HG03280 (cell line): ENCODE data around the gene PCSK6.
"Not testable (repeated sequence)": the region's sequence is repeated elsewhere in the genome, so short reads cannot be mapped to it uniquely, and the experiment has no call there.

ENCODE experiments used
- ATAC-seq: cut with Tn5 transposase; IDR thresholded peaks from one replicate; pipeline ENCODE4 v1.9.1; 2021; ENCODE audit warnings: mild to moderate bottlenecking, moderate library complexity; ENCODE audit not compliant: unreplicated experiment

Gene PCSK6

GRCh38 chr15:101287342-101287741 is 202.2 kb downstream of the PCSK6 start:
- not testable (repeated sequence) for ATAC-seq

- ATAC-seq, result no peak
Measured at GRCh38 chr15:101286471-101287114, 202.9 kb downstream of the PCSK6 start.

DNA sequence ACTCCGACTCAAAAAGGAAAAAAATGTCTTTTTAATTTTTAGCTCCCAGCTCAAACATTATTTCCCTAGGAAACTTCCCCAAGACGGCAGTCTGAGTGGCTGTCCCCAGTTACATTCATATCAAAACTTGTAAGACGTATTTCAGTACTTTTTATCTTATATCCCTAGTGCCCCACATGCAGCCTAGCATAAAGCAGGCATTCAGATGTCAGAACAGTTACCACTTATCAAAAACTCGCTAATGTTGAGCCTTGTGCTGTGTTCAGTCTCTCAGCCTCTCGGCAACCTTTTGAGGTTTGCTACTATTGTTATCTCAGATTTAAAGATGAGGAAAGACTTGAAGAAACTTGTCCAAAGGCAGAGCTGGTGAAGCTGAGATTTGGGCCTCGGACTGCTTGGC is 205.6 kb downstream of the PCSK6 start:
- ATAC-seq, result no peak

DNA sequence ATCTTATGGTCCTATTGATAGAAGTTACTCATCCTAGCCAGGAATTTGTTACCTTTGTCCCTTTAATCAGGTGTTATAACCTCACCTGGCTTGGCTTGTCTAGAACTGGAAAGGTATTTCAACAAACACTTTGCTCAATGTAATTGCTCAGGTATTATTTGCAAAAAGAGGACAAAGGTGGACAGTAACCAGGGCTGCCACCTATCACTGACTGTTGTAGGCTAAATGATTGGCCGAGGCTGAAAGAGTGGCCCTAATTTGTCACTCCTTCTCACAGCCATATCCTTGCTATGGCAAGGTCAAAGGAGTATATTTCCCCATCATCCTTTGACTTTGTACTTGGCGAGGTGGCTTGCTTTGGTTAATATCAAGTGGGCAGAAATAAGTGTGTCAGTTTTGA is 209.5 kb downstream of the PCSK6 start:
- no peak for ATAC-seq

- no peak for ATAC-seq
Measured at GRCh38 chr15:101277943-101278564, 211.5 kb downstream of the PCSK6 start.

DNA sequence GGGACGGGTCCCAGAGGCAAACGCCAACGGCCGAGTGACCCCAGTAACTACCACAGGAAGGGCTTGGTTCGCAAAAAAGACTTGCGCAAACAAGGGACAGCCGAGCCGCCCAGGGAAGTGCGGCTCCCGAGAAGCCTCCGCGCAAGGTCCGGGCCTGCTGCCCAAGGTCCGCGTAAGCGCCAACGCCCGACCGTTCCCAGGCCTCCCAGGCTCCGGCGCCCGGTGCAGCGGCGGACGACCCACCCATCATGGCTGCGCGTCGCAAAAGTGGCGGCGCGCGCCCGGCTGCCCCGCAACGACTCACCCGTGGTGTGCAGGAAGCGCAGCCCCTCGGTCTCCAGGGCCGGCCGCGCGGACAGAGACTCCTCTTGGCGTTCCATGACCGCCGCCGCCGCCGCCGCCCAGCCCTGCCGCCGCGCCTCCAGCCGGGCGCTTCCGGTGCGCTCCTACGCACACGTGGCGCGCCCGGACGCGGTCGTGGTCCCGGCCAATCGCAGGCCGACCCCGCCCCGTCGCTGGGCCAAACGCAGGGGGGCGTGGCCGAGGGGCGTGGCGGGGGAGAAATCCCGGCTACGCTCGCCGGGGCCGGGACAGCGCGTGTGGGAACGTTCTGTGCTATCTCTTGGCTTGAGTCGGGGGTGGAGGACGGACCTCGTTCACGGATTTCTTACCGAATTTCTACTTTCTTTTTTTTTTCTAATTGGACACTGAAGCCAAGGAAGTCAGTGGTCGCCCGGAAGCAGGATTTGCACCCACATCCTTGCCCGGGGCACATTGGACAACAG is 212.3 kb downstream of the PCSK6 start, which contains the start of gene SELENOS:
TSS of gene SELENOS (minus strand) at position 448 of the 785 bp plus-strand sequence. CDS start at position 380, 68 bp downstream.
- ATAC-seq, result peak; percentile 90

- ATAC-seq, result peak; percentile 31
Measured at GRCh38 chr15:101276501-101277037, 212.9 kb downstream of the PCSK6 start.

DNA sequence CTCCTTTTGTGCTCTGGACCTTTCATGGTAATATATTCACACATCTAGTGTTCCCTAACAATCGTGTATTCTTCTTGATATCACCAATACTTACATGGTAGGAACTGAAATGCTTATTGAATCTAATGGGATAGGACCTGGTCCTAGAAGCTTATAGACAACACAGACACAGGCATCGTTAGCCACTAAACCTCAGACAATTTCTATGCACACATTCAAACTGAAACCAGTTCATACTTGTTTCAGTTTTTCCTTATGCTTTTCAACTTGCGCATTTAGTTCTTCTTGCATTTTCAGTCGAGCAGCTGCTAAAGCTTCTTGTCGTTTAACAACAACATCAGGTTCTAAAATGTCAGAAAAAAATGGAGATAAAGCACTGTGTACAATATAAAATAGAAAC is 214.5 kb downstream of the PCSK6 start:
- ATAC-seq, result peak; percentile 30

DNA sequence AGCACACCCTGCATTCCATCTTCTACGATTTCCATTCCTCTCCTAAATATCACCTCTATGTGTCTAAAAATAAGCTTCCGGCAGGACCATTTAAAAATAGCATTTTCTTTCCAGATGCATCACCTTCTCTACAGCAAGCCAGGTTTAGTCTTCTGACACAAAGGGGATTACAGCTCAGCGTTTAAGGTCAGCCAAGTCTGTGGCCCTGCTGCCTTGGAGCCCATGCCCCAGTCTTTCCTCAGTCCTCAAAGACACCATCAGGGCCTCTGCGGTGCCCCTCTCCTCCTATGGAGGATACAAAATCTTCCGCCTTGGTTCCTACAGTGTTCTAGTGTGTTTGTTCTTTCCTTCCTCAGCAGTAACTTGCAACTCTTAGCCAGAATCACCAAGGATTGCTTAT is 216.0 kb downstream of the PCSK6 start:
- ATAC-seq, result no peak

- no peak for ATAC-seq
Measured at GRCh38 chr15:101272584-101272983, 216.9 kb downstream of the PCSK6 start.

DNA sequence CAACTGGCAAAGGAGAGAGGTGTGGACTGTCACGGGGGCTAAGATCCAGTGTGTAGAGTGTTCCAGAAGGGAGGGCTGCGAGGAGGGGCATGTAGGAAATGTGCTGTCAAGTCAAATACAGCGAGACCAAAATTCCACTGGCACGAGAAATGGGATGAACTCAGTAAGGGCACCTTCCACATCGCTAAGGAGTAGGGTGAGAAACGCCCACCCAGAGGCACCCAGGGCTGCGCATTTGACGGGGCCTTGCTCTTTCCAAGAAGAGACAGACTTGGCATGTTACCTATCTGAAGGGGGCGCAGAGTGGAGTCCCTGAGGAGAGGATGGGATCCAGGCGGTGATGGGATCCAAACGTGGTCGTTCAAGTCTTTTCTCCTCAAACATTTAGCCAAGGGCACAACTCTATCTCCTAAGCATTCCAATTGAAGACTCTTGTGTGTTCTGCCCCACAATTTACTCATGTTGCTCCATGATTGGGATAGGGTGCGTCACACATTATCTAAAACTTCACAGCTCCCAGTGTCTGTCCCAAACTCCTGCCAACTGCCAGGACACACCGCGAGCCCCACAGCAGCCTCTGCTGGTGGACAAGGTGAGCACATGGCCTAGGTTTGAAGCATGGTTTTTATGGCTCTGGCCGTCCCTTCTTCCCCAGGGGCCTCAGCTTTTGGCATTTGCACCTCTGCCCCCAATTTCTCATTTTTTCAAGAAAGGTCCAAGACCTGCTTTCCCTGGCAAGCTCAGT is 219.9 kb downstream of the PCSK6 start:
- ATAC-seq, result no peak

GRCh38 chr15:101267320-101268104 is 222.0 kb downstream of the PCSK6 start:
- ATAC-seq, result no peak

- ATAC-seq, result no peak
Measured at GRCh38 chr15:101266787-101267186, 222.7 kb downstream of the PCSK6 start.

DNA sequence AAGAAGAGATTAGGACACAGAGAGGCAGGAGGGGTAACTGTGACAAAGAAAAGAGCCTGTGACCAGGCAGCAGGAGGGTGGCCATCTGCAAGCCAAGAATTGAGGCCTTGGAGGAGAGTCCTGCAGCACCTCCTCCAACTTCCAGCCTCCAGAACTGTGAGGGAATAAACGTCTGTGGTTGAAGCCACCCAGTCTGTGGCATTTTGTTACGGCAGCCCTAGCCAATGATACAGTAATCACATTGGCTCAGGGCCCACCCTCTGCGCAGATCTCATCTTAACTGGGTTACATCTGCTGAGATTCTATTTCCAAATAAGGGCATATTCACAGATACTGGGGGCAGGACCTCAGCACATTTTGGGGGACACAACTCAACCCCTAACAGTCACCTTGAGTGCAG is 223.5 kb downstream of the PCSK6 start:
- ATAC-seq, result no peak

- ATAC-seq, result no peak
Measured at GRCh38 chr15:101264911-101265641, 224.4 kb downstream of the PCSK6 start.

GRCh38 chr15:101264011-101264410 is 225.5 kb downstream of the PCSK6 start:
- no peak for ATAC-seq

- ATAC-seq, result no peak
Measured at GRCh38 chr15:101262551-101262950, 227.0 kb downstream of the PCSK6 start.

DNA sequence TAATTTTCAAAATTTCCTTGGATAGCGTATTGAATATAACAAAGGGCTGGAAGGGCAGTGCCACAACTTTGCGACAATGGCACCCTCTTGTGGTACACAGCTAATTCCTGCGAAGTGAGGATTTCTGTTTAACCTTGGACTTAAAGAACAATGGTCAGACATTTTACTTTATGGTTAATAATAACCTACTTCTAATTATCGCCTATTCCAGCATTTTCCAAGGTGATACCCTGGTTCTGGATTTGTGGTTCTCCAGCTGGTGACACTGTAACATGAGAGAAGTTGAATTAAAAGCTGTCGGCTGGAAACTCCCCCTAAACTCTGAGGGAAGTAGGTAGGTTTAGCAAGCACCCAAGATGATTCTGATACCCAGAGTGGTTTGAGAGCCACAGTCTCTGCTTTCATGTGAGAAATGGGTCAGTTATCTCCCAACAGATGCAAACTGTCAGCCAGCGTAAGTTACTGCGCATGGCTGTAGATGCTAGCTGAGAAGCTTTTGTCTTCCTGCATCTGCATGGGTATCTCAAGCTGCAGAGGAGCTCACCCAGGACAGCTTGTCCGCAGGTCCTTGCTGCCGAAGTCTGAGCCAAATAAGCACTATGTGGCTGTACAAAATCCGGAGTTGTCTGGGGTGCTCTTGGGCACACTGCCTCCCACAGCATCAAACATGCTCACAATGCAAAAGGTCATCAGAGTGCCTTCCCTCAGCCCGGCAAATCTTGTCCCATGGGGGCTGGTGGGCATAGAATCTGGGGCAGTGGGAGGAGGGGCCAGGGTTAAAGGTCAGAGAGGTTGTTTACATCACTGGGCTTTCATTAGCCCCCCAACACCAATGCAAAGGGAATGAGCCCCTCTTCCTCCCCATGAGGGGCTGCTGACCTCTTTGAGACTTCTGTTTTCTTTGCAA is 231.0 kb downstream of the PCSK6 start:
- peak; percentile 73 for ATAC-seq
